Activated naive CD8-positive, alpha-beta T cell treated with anti-CD3 and anti-CD28 coated beads, Interleukin-2, amount 50 U/mL, for 16 hours (primary cell): ENCODE data around the gene DGCR2.

Source experiments
- DNase-seq: peaks from one replicate; pipeline ENCODE4 v3.0.0-alpha.2; 2020; ENCODE audit warnings: low read depth, low spot score

Gene DGCR2

DNA sequence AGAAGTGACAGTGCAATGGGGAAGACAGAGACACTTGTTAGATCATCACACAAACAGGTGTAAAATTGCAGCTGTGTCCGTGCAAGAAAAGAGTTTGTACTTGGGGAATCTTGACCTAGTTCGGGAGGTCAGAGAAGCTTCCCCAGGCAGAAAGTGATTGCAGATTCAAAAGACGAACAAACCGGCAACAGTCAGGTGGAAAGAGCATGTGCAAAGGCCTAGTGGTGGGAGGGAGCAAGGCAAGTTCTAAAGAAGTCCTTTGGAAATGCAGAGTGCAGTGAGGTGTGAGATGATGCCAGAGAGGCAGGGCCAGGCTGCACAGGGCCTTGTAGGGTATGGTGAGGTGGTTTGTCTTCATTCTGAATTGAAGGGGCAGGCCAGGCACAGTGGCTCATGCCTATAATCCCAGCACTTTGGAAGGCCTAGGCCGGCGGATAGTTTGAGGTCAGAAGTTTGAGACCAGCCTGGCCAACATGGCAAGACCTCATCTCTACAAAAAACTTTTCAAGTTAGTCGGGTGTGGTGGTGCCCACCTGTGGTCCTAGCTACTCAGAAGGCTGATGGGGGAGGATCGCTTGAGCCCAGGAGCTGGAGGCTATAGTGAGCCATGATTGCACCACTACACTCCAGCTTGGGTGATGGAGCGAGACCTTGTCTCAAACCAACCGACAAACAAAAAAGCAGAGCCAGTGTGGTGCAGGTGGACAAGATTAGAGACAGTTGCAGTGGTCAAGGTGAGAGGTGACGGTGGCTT lies 24.2 kb upstream of the DGCR2 start:
- DNase-seq, result no peak

DNA sequence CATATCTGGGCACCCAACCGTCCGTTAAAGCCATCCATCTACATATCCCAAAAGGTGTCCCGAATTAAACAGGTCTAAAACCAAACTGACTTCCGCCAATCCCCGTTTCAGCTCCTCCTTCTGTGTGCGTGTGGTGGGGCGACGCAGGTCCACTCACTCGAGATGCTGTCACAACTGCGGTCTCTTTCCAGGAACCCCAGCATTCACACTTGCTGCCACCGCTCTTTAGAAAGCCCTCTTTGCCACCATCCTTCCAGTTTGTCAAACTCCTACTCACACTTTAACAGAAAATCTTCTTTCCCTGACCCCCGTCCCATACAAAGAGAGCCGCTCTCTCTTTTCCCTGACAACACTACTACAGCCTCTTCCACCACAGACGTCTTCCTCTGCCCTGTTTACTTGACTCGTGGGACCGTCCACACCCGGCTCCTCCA lies 21.8 kb upstream of the DGCR2 start:
- no peak for DNase-seq

DNA sequence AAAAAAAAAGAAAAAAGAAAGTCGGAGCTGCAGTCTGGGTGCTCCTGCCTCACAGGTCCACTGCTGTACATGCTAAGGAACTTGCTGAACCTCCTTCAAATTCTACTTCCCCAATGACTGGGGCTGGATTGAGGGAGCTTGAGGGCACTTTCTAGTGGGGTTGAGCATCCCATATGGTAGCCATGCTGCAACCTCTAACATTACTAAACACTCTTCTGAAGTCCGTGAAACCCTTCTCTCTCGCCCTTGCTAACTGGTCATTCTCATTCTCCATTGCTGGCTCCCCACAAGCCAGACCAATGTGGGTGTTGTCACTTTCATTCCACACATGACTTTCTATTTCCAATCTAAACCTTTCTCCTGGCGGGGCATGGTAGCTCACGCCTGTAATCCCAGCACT lies 21.0 kb upstream of the DGCR2 start:
- no peak for DNase-seq

DNA sequence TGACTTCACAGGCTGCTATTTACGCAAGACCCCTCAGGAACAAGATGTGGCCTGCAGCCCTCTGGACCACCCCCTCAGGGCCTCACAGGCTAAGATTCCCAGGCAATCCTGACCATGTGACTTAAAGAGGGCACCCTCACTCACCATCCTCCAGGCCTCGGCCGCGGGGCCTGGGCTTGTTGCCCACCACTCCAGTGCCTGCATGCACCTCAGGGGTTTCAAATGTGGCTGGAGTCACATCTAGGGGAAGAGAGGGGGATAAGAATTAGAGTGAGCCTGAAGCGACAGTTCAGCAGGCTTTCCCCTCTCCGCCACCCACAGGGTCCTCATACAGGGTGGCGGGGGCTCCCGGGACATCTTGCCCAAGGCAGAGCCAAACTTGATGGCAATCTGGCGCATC lies 20.2 kb upstream of the DGCR2 start:
- no peak for DNase-seq

DNA sequence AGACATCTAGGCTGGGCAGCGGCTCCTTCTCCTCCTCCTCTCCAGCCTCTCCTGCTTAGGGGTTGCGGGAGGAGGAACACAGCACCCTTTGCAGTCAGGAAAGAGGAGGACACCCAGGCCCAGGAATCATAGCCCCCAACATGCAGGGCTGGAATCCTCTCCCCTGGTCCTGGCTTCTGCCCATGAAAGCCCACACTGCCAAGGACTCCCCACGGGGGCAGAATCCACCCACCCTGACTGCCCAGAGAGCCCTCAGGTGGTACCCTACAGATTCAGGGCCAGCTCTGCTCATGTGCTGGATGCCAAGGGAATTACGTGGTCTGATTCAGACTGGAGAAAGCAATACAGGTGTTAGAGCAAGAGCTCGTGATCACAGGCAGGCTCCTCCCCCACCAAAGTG lies 17.8 kb upstream of the DGCR2 start:
- DNase-seq, result no peak

DNA sequence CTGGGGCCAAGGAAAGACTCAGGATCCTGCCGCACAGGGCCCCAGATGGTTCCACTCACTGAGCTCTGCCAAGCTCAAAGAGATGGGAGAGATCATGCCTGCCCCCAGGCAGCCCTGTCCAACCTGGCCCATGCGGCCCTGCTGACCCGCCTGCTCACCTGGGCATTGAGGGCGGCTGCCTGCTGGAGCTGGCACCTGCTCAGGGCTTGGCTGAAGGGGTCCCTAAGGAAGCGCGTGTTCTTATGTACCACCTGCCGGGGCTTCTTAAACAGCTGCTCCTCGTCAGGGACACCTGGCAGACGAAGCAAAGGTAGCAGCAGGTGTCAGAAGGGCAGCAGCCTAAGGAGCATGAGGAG lies 16.8 kb upstream of the DGCR2 start:
- no peak for DNase-seq

DNA sequence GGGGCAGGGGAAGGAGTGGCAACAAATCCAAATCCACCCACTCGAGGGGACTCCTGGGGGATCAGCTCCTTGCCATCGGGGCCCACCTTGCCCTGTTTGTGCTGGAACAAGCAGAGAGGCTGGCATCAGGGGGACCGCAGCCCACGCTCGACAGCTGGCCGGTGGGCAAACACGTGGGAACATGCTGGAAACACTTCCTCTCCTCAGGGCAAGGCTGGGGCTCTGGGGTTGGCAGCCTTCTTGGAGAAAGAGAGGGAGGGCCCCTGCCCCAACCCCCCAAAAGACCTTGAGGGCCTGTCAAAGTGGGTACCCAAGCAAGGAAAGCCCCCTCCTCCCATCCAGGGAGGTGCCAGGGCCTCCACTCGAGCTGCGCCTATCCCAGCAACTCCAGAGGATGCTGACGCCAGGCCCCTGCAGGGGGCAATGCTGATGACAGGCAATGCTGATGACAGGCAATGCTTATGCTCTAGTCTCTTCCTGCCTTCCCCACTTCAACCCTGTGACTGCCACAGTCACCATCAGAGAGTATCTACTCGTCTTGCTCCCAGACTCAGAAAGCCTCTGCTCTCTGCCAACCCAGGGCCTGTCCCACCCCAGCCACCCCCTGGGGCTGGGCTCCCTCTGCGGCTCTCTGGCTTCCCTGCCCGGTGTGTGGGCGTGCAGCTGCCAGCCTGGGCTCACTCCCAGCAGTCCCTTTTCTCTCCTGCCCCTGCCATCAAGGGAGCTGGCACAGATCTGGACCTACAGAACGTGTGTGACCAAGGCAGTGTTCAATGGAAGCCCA lies 16.2 kb upstream of the DGCR2 start:
- no peak for DNase-seq

DNA sequence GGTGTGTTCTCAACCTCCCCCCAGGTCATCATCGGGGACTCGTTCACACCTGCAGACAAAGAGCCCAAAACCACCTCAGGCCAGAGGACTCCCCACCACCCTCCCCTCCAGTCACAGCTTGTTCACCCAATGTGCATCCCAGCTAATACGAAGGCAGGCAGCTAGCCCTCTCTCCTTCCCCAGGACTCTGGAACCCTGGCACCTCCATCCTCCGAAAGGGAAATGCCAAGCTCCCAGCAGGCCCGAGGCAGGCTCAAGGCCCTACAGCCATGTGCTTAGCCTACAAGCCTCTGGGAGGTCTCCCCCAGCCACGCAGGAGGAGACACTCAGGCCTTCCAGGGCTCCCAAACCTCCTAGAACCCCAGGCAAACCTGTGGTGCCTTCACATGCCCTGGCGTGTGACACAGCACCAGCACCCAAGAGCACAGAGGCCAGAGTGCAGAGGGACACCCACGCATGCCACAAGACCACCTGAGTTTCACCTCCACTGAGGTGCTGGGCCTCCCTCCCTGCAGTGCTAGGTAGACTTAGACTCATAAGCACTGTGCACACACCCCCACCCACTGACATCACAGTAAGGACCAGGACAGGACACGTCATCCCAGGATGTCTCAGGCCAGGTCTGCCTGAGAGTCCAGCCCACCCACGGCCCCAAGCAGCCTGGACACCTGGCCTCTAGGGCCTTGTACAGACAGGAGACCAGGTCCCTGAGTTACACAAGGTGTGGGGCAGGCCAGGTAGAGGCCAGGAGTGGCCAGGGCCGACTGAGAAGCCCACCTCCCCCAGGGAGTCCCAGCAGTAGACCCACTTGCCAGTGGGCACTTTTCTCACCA lies 15.4 kb upstream of the DGCR2 start:
- no peak for DNase-seq

DNA sequence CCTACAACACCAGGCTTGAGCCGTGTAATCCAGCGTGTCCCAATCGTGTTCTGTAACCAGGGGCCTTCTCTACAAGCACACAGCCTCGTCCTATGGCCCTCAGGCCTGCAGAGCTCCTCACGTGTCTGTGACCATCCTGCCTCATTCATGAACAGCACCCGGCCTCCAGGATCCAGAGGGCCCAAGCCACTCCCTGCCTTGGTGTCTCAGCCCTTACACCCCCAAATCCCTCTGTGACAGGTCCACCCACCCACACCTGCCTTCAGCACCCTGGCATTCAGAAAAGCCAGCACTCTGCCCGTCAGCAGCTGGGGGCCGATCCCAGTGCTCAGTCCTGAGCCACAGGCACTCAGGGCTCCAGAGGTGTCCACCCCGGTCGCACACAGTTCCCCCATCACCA lies 14.7 kb upstream of the DGCR2 start:
- DNase-seq, result no peak

DNA sequence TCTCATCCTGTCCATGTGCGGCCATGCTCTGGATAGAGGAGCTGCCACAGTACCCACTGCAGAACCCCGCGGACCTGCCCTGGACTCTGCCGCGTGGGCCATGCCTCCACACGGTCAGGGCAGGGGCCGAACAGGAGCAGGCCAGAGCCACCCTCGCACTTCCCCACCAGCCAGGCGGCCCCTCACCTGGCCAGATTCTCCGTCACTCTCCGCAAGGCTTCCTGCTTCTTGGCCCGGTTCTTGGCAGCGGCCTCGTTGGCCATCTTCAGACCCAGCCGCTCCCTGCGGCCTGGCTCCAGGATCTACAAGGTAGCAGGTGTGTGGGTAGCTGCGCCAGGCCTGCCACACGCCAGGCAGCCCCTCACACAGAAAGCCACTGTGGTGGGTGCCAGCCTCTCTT lies 12.7 kb upstream of the DGCR2 start:
- no peak for DNase-seq

DNA sequence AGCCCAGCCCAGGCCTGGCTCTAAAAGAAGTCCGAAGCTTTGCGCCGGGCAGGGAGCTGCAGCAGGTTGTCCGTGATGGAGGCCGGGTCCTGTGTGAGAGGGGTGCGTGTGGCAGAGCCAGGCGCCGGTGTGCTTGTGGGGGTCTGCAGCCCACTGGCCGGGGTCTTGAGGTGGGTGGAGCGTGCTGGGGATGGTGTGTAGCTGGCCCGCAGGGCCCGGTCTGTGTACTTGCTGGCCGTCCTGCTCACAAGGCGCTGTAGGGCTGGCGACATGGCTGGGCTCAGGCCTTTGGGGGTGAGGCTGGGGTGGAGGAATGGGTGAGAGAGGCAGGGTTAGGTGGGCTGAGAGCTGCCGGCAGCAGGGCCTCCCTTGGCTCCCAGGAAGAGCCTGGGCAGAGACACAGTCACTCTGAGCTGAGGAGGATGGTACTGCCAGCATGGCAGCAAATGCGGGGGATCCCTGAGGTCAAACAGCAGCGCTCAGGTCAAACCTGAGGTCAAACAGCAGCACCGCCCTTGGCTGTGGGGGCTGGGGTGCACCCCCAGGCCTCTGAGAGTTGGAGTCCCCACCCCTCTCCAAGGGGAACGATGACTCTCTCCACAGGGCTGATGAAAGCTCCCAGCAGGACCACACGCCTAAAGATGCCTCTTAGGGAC lies 12.1 kb upstream of the DGCR2 start:
- no peak for DNase-seq

DNA sequence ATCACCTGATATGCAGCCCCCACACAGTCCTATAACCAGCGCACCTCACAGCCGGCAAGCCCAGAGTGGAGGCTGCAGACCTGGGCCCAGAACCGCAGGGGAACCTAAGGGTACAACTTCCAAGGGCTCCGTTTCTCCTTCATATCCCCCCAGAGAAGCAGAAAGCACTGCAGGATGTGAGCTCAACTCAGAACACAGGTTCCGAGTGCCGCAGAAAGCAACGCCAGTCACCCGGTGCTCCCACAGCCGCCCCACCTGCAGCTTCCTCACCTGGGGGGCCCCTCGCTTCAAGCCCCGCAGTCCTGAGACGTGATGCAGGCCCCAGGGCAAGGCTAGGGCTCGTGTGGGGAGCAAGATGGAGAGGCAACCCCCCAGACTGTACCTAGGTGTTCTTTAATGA lies 11.3 kb upstream of the DGCR2 start:
- DNase-seq, result no peak

DNA sequence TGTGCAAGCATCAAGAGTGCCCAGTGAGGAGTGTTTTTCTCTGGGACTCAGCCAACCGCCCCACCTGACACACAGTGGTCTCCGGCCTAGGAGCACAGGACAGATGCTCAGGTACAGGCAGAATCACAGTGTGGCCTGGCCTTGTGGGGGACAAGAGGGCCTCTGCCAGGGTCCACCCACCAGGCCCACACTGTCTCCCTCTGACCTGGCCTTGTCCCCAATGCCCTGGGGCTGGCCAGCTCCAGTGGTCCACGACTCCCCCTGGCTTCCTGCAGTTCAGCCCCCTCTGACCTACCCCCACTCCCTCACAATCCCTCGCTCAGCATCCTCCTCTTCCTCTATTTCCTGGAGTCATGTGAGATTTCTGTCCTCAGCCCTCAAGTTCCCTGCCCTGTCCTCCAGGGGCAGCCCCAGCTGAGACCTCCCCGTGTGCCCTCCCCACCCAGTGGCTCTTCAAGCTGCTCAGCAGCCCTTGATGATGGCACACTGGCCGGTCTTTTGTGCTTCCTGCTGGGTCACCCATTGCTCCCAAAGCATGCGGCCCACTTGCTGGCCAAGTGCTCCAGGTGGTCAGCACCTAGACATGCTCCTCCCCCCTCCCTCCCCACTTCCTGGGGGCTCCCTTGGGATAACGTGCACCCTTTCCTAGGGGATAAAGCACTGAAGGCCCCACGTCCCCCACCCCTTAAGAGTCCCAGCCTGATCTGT lies 10.6 kb upstream of the DGCR2 start:
- no peak for DNase-seq

DNA sequence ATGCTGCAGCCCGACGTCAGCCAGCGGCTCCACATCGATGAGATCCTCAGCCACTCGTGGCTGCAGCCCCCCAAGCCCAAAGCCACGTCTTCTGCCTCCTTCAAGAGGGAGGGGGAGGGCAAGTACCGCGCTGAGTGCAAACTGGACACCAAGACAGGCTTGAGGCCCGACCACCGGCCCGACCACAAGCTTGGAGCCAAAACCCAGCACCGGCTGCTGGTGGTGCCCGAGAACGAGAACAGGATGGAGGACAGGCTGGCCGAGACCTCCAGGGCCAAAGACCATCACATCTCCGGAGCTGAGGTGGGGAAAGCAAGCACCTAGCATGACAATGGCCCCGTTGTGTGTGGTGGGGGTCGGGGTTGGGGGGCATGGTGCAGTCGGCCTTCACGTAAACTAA lies 9.9 kb upstream of the DGCR2 start:
- no peak for DNase-seq

DNA sequence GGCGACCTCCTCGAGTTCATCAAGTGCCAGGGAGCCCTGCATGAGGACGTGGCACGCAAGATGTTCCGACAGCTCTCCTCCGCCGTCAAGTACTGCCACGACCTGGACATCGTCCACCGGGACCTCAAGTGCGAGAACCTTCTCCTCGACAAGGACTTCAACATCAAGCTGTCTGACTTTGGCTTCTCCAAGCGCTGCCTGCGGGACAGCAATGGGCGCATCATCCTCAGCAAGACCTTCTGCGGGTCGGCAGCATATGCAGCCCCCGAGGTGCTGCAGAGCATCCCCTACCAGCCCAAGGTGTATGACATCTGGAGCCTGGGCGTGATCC lies 9.4 kb upstream of the DGCR2 start:
- no peak for DNase-seq

DNA sequence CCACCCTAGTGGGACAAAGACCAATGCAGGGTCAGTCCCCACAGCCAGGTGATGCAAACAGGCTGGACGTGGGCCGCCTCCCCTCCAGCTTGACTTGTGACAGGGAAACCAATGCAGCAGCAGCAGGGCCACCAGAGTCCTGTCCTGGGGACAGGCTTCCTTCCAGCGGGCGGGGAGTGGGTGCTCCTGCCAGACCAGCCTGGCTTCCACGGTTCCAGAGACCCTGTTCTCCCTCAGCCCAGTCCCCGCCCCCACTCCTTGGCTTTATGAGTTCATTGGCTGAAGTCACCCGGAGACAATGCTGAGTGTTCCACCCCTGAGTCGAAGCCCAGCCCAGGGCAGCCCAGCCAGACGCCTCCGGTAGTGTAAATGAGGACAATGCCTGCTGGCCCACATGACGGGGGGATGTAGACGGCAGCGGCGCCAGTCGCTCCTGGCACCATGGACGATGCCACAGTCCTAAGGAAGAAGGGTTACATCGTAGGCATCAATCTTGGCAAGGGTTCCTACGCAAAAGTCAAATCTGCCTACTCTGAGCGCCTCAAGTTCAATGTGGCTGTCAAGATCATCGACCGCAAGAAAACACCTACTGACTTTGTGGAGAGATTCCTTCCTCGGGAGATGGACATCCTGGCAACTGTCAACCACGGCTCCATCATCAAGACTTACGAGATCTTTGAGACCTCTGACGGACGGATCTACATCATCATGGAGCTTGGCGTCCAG lies 8.9 kb upstream of the DGCR2 start, which contains the start of gene TSSK2:
Gene TSSK2, plus strand, starts transcription at position 350 of the 726 bp plus-strand sequence. Its CDS starts 92 bp downstream, at position 442.
- DNase-seq, result no peak

DNA sequence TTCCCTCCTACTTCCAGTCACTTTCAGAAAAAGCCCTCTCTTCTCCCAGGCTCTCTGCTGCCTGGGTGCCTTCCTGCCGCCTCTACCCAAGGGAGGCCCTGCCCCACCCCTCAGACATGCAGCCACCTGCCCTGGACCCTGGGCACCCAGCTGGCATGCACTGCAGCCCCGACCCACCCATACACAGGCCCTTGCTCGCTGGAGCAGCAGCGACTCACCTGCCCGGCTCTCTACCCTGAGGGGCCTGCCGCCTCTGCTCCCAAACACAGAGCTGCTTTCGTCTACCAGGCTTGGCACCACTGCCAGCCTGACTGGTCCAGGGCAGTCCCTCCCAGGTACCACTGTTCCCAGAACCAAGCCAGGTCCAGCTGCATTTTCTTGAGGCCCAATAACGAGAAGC lies 7.7 kb upstream of the DGCR2 start:
- no peak for DNase-seq

DNA sequence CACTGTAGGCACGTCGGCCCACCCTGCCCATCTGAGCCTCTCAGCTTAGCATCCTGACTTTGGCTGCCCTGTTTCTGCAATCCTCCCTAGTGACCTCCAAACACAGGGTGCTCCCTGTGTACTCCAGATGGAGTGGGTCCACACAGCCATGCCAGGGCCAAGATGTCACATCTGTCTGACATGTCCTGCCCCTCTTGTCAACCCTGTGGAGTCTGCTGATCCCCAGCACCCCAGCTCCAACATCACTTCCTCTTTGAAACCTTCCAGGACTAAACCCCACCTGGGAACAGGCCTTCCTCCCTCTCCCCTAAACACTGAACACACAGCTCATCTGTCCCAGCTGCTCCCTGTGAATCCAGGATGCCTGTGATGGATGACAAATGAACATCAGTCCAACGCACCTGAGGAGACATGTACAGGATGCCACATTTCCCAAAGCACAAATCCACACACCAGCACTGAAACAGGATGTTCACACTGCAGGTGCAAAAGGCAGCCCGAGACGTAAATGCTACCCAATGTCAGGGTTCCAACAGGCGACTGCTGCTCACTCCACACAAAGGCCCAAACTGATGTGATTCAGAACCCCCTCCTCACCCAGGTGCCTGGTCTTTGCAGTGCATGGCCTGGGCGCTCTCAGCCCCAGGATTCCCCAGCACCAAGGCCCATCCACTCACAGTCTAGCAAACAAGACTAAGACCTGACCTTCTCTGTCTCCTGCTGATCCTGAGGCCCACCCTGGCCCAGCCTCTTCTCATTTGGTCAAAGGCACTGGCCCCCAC lies 6.9 kb upstream of the DGCR2 start:
- no peak for DNase-seq

DNA sequence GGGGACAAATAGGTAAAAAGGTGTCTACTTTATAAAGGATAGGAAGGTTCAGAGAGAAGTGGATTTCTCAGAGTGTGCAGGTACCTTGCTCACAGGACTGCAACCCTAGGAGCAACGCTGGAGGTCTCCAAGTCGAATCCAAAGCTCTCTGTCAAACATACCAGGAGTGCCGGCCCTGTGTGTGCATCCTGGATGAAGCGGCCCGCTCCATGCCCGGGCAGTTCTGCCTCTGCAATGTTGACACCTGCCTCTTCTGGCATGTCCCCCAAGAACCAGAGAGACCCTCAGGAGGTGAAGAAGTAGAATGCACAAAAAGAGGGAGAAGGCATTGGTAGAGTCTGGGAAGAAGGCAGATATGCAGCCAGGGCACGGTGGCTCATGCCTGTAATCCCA lies 5.8 kb upstream of the DGCR2 start:
- DNase-seq, result no peak
